Measurements from ENCODE around the gene ZNF777. TPM values are rescaled to one million over a fixed set of nuclear protein-coding genes. Genes with fewer than 3 reads are reported as not detected.
"Not testable (repeated sequence)": the region's sequence is repeated elsewhere in the genome, so short reads cannot be mapped to it uniquely, and the experiment has no call there.

The ZNF777 gene
- total RNA-seq, 1 donor from 2014 or later: 16.3 TPM

DNA sequence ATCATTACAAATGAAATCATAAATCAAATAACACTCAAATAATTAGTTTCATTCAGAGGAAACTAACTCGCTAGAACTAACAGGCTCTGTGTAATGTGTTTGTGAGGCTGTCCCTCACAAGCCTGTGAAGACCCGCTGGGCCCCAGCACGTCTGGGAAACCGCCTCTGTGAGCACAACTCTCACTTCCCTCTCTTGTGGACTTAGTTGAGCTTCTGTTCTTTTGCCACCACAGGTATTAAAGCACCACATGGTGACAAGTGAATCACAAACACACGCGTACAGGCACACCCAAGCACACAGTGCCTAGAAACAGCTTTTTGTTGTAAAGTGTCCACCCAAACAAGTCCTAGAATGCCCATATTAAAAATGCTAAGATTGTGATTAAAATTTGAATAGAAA lies 51.0 kb downstream of the ZNF777 start:
- Mint-ChIP-seq H3K27ac (ENCODE audit: unreplicated experiment) (no peak overlapping the region), H3K9me3 (ENCODE audit: unreplicated experiment) (no peaks in the 10 kb centered on the region), H3K4me3 (ENCODE audit: unreplicated experiment) (no peak overlapping the region), H3K36me3 (ENCODE audit: unreplicated experiment) (no peaks in the 10 kb centered on the region), H3K27me3 (ENCODE audit: unreplicated experiment) (peaks cover 24% of the 10 kb centered on the region), H3K4me1 (ENCODE audit: unreplicated experiment) (peaks cover 4% of the 10 kb centered on the region)
- TF ChIP-seq, protein P1, sequence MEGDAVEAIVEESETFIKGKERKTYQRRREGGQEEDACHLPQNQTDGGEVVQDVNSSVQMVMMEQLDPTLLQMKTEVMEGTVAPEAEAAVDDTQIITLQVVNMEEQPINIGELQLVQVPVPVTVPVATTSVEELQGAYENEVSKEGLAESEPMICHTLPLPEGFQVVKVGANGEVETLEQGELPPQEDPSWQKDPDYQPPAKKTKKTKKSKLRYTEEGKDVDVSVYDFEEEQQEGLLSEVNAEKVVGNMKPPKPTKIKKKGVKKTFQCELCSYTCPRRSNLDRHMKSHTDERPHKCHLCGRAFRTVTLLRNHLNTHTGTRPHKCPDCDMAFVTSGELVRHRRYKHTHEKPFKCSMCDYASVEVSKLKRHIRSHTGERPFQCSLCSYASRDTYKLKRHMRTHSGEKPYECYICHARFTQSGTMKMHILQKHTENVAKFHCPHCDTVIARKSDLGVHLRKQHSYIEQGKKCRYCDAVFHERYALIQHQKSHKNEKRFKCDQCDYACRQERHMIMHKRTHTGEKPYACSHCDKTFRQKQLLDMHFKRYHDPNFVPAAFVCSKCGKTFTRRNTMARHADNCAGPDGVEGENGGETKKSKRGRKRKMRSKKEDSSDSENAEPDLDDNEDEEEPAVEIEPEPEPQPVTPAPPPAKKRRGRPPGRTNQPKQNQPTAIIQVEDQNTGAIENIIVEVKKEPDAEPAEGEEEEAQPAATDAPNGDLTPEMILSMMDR (IDR thresholded peaks at IDR 0.05): no peak
- no peak for DNase-seq (ENCODE audit: extremely low spot score, unreplicated experiment)

DNA sequence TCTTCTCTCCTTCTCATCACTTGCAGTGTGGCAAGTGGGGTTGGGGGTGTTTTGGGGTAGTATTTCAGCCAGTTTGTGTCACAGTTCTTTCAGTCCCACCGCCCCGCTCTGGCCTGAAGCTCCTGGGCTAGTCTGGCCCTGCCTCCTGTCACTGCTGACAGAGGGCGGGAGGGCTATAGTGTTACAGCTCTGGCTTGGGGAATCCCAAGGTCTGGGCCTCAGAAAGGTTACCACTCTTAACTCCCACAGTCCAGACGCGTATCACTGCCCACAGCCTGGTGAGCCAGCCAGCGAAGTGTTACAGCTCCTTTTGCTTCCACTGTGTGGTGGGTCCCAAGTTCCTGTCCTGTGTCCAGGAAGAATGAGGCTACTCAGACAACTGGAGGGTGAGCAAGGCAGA lies 56.0 kb downstream of the ZNF777 start:
- Mint-ChIP-seq H3K36me3 (ENCODE audit: unreplicated experiment) (no peaks in the 10 kb centered on the region), H3K27me3 (ENCODE audit: unreplicated experiment) (peaks cover 22% of the 10 kb centered on the region), H3K4me3 (ENCODE audit: unreplicated experiment) (no peak overlapping the region), H3K27ac (ENCODE audit: unreplicated experiment) (no peak overlapping the region), H3K9me3 (ENCODE audit: unreplicated experiment) (no peaks in the 10 kb centered on the region), H3K4me1 (ENCODE audit: unreplicated experiment) (no peaks in the 10 kb centered on the region)
- TF ChIP-seq, protein P1 (IDR thresholded peaks at IDR 0.05): no peak
- DNase-seq (ENCODE audit: extremely low spot score, unreplicated experiment): no peak

DNA sequence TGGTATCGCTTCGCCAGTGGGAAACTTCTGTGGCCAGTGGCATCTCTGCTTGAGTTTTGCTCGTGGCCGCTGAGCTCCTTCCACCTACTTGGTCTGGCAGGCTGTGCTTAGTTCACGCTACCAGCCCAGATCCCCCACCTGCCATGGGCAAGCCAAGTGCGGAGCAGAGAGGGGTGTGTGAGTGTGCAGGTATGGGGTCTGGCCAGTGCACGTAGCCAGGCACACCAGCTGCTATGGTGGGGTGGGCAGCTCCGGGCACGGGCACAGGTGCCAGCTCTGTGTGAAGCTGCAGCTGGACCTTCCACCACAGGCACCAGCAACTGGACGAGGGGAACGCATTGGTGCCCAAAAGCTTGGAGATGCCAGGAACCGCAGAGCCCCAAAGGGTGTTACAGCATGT lies 56.5 kb downstream of the ZNF777 start:
- H3K36me3 Mint-ChIP-seq (ENCODE audit: unreplicated experiment): no peaks in the 10 kb centered on the region
- no peak overlapping the region for H3K27ac Mint-ChIP-seq (ENCODE audit: unreplicated experiment)
- H3K4me1 Mint-ChIP-seq (ENCODE audit: unreplicated experiment): no peaks in the 10 kb centered on the region
- TF ChIP-seq, protein P1 (IDR thresholded peaks at IDR 0.05): no peak
- H3K9me3 Mint-ChIP-seq (ENCODE audit: unreplicated experiment): no peaks in the 10 kb centered on the region
- no peak for DNase-seq (ENCODE audit: extremely low spot score, unreplicated experiment)
- H3K4me3 Mint-ChIP-seq (ENCODE audit: unreplicated experiment): no peak overlapping the region
- H3K27me3 Mint-ChIP-seq (ENCODE audit: unreplicated experiment): peaks cover 22% of the 10 kb centered on the region

DNA sequence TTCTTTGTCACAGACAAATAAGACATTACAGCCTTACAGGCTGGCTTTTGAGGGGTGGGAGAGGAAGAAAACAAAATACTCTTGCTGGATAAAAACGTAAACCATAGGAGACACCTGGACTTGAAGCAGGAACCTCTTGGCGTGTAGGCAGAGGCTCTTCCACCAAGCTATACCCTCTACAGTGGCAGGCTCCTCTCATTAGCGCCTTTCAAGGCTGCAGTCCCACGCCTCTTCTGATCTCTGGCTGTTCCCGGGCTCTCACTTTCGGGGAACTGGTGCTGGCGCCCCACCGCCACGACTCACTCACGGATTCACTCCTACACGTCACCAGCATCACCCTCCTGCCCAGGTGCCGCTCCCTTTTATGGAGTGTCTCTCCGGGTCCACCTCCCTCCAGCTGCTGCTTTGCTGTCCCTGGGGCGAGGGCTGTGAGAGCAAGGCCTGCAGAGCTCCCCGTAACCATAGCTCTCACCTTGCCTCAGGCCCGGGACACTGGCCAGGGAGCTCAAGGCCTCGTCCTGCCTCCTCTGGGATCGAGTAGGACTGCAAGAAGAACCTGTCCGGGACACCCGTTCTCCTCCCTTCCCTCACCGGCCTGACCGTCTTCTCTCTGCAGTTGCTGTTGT lies 62.6 kb downstream of the ZNF777 start:
- no peak overlapping the region for H3K4me3 Mint-ChIP-seq (ENCODE audit: unreplicated experiment)
- H3K36me3 Mint-ChIP-seq (ENCODE audit: unreplicated experiment): no peaks in the 10 kb centered on the region
- H3K27ac Mint-ChIP-seq (ENCODE audit: unreplicated experiment): no peak overlapping the region
- DNase-seq (ENCODE audit: extremely low spot score, unreplicated experiment): no peak
- TF ChIP-seq, protein P1 (IDR thresholded peaks at IDR 0.05): no peak
- peaks cover 29% of the 10 kb centered on the region for H3K27me3 Mint-ChIP-seq (ENCODE audit: unreplicated experiment)
- H3K4me1 Mint-ChIP-seq (ENCODE audit: unreplicated experiment): no peaks in the 10 kb centered on the region
- H3K9me3 Mint-ChIP-seq (ENCODE audit: unreplicated experiment): peaks cover 6% of the 10 kb centered on the region

DNA sequence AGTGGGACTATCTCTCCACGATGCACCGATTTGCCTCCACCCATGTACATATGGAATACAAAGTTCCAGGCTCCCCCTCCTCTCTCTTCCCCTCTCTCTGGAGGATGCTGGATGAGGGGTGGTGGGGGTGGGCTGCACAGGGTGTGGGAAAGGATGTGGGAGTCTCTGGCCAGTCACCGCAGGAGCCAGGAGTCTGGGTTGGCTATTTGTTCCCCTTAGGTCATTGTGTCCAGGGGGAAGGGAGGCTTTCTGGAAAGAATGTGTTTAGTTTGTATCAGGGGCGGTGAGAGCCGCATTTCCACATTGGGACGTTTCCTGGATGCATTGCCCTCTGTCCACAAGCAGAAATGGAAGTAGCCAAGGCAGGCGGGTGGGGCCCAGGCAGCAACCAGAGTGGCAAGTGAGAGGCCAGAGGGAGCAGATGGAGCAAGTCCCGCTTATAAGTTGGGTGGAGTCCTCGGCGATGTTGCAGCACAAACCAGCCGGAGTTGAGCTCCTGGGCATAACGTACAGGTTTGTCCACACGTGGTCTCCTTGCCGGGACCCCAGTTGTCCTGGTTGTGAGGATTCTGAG lies 63.3 kb downstream of the ZNF777 start:
- no peak for DNase-seq (ENCODE audit: extremely low spot score, unreplicated experiment)
- Mint-ChIP-seq H3K36me3 (ENCODE audit: unreplicated experiment) (no peaks in the 10 kb centered on the region), H3K9me3 (ENCODE audit: unreplicated experiment) (peaks cover 6% of the 10 kb centered on the region), H3K4me1 (ENCODE audit: unreplicated experiment) (no peaks in the 10 kb centered on the region), H3K27ac (ENCODE audit: unreplicated experiment) (no peak overlapping the region), H3K27me3 (ENCODE audit: unreplicated experiment) (peaks cover 24% of the 10 kb centered on the region), H3K4me3 (ENCODE audit: unreplicated experiment) (no peak overlapping the region)
- TF ChIP-seq, protein P1 (IDR thresholded peaks at IDR 0.05): no peak

DNA sequence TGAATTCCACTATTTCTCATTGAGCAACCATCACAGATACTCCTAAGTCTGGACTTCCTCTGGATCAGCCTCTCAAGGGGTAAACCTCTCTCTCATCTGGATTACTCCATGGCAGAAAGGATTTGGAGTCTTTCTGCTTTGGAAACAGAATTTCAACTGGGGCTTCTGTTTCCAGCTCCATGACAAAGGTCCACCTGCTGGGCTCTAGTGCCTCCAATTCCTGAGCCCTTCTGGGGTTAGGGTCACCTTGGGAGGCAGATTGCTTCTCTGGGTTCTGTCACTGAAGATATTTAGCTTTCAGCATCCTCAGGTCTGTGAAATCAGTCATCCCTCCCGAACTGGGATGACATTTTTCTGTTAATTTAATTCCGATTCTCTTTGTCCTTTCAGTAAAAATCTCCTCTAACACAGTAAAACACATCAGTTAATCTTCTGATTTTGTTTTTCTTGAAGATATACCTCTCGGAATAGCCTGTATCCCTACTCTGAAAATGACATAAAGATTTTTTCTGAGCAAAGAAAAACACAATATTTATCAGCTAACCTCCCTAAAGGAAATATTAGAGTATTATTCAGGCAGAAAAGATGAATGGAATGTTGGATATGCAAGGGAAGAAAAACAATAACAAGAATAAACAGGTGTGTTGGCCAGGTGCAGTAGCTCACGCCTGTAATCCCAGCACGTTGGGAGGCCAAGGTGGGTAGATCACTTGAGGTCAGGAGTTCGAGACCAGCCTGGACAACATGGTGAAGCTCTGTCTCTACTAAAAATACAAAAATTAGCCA lies 72.1 kb downstream of the ZNF777 start:
- not testable (repeated sequence) for H3K36me3 Mint-ChIP-seq (ENCODE audit: unreplicated experiment); H3K4me3 Mint-ChIP-seq (ENCODE audit: unreplicated experiment); H3K27ac Mint-ChIP-seq (ENCODE audit: unreplicated experiment); H3K9me3 Mint-ChIP-seq (ENCODE audit: unreplicated experiment); H3K4me1 Mint-ChIP-seq (ENCODE audit: unreplicated experiment); DNase-seq (ENCODE audit: extremely low spot score, unreplicated experiment)
- peaks cover 20% of the 10 kb centered on the region for H3K27me3 Mint-ChIP-seq (ENCODE audit: unreplicated experiment)

DNA sequence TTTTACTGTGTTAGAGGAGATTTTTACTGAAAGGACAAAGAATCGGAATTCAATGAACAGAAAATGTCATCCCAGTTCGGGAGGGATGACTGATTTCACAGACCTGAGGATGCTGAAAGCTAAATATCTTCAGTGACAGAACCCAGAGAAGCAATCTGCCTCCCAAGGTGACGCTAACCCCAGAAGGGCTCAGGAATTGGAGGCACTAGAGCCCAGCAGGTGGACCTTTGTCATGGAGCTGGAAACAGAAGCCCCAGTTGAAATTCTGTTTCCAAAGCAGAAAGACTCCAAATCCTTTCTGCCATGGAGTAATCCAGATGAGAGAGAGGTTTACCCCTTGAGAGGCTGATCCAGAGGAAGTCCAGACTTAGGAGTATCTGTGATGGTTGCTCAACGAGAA lies 74.3 kb downstream of the ZNF777 start:
- peaks cover 16% of the 10 kb centered on the region for H3K27me3 Mint-ChIP-seq (ENCODE audit: unreplicated experiment)
- not testable (repeated sequence) for H3K9me3 Mint-ChIP-seq (ENCODE audit: unreplicated experiment); DNase-seq (ENCODE audit: extremely low spot score, unreplicated experiment); H3K27ac Mint-ChIP-seq (ENCODE audit: unreplicated experiment); H3K36me3 Mint-ChIP-seq (ENCODE audit: unreplicated experiment); H3K4me1 Mint-ChIP-seq (ENCODE audit: unreplicated experiment); H3K4me3 Mint-ChIP-seq (ENCODE audit: unreplicated experiment)
